Activated CD4-positive, alpha-beta T cell treated with anti-CD3 and anti-CD28 coated beads, Interleukin-2, amount 10 ng/mL, durations not matched to agents 7 days and 5 days (primary cell): ENCODE measurements around the gene SPATA2L. TPM values are rescaled to one million over a fixed set of nuclear protein-coding genes. Genes with fewer than 3 reads are reported as not detected.
"Not testable (repeated sequence)": the region's sequence is repeated elsewhere in the genome, so short reads cannot be mapped to it uniquely, and the experiment has no call there.

Experiments
- CTCF ChIA-PET: fragments of 350-600 bp; sonication (Branson Sonifier 250); formaldehyde crosslinking; loops from one replicate; lab custom pipeline; 2021; ENCODE audit warnings: antibody characterized with exemption; lab: Charles Lee
- POLR2A ChIA-PET: fragments of 350-600 bp; sonication (Branson Sonifier 250); formaldehyde crosslinking; loops from one replicate; lab custom pipeline; 2021; ENCODE audit warnings: antibody characterized with exemption; lab: Charles Lee
- DNase-seq: peaks from one replicate; pipeline ENCODE4 v3.0.0-alpha.2; 2020
- H3K27ac Mint-ChIP-seq: one replicate; pipeline ENCODE4 v1.8.0; 2021; ENCODE audit warnings: mild to moderate bottlenecking, moderate library complexity, mixed read lengths
- H3K27me3 Mint-ChIP-seq: one replicate; pipeline ENCODE4 v1.8.0; 2021; ENCODE audit warnings: mixed read lengths
- H3K36me3 Mint-ChIP-seq: one replicate; pipeline ENCODE4 v1.8.0; 2021; ENCODE audit warnings: low read depth, mixed read lengths
- H3K4me1 Mint-ChIP-seq: one replicate; pipeline ENCODE4 v1.8.0; 2021; ENCODE audit warnings: mixed read lengths
- H3K4me3 Mint-ChIP-seq: one replicate; pipeline ENCODE4 v1.8.0; 2021; ENCODE audit warnings: mild to moderate bottlenecking, moderate library complexity, mixed read lengths
- H3K9me3 Mint-ChIP-seq: one replicate; pipeline ENCODE4 v1.8.0; 2021; ENCODE audit warnings: mixed read lengths
- total RNA-seq, 2 experiments: library from RNA; stranded (reverse); gene quantifications; one replicate each; pipeline ENCODE4 v1.2.3, GENCODE V29; 2021

SPATA2L gene
- total RNA-seq, 2 experiments from 2014 or later, result 5.3 to 8.0 TPM

DNA sequence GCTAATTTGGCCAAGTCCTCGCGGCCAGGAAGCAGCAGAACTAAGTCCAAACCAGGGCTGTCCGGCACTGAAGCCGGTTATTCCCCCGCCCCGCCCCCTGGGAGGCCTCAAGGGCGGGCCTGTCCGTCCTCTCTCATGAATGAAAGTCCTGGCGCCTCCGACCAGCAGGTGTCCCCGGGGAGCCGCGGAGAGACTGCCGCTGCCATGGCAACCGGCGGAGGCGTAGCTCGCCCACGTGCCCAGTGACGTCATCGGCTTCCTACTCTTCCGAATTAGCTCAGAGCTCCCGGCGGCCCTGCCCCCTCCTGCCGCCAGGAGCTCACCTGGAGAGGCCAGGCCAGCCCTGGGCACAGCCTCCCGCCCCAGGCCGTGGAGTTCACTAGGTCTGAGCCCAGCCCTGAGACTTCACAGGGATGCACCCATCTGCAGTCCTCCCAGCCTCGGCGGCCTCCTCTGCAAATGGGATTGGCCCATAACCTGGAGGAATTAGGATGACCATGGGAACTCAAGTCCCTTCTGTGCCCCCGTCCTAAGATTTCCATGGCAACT, 1.3 kb downstream of the SPATA2L start:
- no peaks in the 10 kb centered on the region for H3K9me3 Mint-ChIP-seq
- H3K4me3 Mint-ChIP-seq, result peak overlapping the region; percentile 74
- peak; percentile 96 for DNase-seq
- peak overlapping the region; percentile 78 for H3K27ac Mint-ChIP-seq
- no peaks in the 10 kb centered on the region for H3K27me3 Mint-ChIP-seq
- peaks cover 2% of the 10 kb centered on the region for H3K36me3 Mint-ChIP-seq
- ChIA-PET CTCF (interaction anchor here (0.6 to 3.7 kb wide), 37 partner anchors 9 to 333 kb away, joined by 3 to 38 read pairs (median 6); partner anchors contain the start of genes CDK10, CHMP1A, MC1R and SPATA33), POLR2A (no interaction called here)
- peaks cover 31% of the 10 kb centered on the region for H3K4me1 Mint-ChIP-seq

DNA sequence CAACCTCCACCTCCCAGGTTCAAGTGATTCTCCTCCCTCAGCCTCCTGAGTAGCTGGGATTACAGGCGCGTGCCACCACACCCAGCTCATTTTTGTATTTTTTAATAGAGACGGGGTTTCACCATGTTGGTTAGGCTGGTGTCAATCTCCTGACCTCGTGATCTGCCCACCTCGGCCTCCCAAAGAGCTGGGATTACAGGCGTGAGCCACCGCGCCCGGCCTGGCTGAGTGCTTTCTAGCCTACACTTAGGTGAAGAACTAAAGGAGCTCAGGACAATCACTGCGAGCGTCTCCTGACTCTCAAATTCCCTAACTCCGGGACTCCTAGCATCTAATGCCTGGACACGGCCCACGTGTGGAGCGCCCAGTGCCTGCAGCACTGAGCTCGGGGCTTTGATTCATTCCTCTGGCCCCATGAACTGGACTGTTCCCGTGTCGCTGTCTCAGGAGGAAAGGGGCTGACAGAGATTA, 1.8 kb downstream of the SPATA2L start:
- POLR2A ChIA-PET, result not testable (repeated sequence)

DNA sequence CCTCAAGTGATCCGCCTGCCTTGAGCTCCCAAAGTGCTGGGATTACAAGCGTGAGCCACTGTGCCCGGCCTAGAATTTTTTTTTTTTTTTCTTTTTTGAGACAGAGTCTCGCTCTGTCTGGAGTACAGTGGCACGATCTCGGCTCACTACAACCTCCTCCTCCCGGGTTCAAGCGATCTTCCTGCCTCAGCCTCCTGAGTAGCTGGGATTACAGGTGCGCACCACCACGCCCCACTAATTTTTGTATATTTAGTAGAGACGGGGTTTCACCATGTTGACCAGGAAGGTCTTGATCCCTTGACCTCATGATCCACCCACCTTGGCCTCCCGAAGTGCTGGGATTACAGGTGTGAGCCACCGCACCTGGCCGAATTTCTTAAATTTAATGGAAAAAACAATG, 2.8 kb downstream of the SPATA2L start:
- not testable (repeated sequence) for H3K36me3 Mint-ChIP-seq, H3K4me3 Mint-ChIP-seq, H3K27ac Mint-ChIP-seq

More for the DNA sequence above, 1.8 kb downstream of the SPATA2L start:
- CTCF ChIA-PET, result interaction anchor here (0.6 to 3.7 kb wide), 32 partner anchors 8 to 321 kb away, joined by 3 to 38 read pairs (median 6); partner anchors contain the start of genes CDK10, CHMP1A, MC1R and SPATA33
- H3K9me3 Mint-ChIP-seq, H3K27me3 Mint-ChIP-seq, H3K27ac Mint-ChIP-seq, DNase-seq, H3K36me3 Mint-ChIP-seq: not testable (repeated sequence)
- Mint-ChIP-seq H3K4me1 (peaks cover 31% of the 10 kb centered on the region), H3K4me3 (peak overlapping the region; percentile 74)

DNA sequence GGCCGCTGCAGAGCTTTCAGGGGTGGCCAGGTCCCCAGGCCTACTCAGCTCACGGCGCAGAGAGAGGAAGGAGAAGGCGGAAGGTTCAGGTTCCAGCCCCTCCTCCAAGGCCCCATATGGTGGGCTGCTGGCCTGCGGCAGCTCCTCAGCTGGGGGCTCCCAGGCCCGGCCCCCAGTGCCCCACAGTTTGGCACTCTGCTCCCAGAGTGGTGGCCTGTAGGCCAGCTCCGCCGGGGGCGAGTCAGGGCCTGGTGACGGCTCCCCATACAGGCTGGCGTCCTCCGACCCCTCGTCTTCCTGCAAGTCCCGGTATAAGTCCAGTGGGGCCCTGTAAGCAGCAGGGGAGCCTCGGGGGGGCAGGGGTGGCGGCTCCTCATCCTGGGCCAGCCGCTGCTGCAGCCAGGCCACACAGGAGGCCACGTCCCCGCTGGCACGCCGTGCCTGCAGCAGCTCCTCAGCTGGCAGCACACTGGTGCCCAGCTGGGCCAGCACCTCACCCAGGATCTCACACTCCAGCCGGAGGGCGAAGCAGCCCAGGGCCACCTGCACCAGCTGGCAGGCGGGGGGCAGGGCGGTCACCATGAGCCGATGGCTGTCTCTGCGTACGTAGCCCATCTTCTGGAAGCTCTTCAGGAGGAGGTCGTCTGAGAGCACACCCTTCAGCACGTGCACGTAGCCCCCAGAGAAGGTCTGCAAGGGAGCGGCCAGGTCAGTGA, 3.7 kb downstream of the SPATA2L start:
- peaks cover 31% of the 10 kb centered on the region for H3K4me1 Mint-ChIP-seq
- H3K36me3 Mint-ChIP-seq, result peaks cover 7% of the 10 kb centered on the region
- POLR2A ChIA-PET, result no interaction called here
- H3K27me3 Mint-ChIP-seq, result no peaks in the 10 kb centered on the region
- CTCF ChIA-PET, result interaction anchor here (0.6 to 3.7 kb wide), 7 partner anchors 8 to 242 kb away, joined by 3 to 22 read pairs (median 5); no protein-coding TSS in a partner anchor
- no peak overlapping the region for H3K4me3 Mint-ChIP-seq
- no peak for DNase-seq
- no peak overlapping the region for H3K27ac Mint-ChIP-seq
- no peaks in the 10 kb centered on the region for H3K9me3 Mint-ChIP-seq

More for the DNA sequence above, 2.8 kb downstream of the SPATA2L start:
- DNase-seq, H3K27me3 Mint-ChIP-seq, POLR2A ChIA-PET, H3K9me3 Mint-ChIP-seq: not testable (repeated sequence)
- H3K4me1 Mint-ChIP-seq, result peaks cover 31% of the 10 kb centered on the region
- CTCF ChIA-PET, result interaction anchor here (0.6 to 3.7 kb wide), 8 partner anchors 10 to 241 kb away, joined by 3 to 22 read pairs (median 6); partner anchors contain the start of gene TCF25

DNA sequence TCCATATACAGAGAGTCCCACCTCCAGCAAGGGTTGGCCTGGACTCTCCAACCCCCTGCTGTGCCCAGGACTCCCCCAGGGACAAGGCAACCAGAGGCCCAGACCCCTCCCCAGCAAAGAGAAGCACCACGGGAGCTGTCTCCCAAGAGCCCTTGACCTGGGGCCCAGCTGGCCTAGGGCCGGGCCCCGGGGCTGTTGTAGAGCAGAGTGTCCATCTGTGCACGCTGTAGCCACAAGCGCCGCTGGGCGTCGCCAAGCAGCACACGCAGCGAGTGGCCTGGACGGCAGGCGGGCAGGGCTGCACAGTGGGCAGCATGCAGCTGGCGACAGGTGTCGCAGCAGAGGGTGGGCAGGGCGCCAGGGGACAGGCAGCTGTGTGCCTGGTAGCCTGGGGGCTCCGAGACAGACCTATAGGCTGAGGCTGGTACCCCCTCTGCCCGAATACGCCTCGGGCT, 4.3 kb downstream of the SPATA2L start:
- no peak overlapping the region for H3K4me3 Mint-ChIP-seq
- DNase-seq, result no peak
- peaks cover 26% of the 10 kb centered on the region for H3K4me1 Mint-ChIP-seq
- H3K36me3 Mint-ChIP-seq, result peaks cover 7% of the 10 kb centered on the region
- H3K27me3 Mint-ChIP-seq, result no peaks in the 10 kb centered on the region
- no peak overlapping the region for H3K27ac Mint-ChIP-seq
- CTCF ChIA-PET, result interaction anchor here (1.1 to 1.7 kb wide), 3 partner anchors 9 to 164 kb away, joined by 5 to 7 read pairs (median 5); no protein-coding TSS in a partner anchor
- no peaks in the 10 kb centered on the region for H3K9me3 Mint-ChIP-seq
- POLR2A ChIA-PET, result no interaction called here

DNA sequence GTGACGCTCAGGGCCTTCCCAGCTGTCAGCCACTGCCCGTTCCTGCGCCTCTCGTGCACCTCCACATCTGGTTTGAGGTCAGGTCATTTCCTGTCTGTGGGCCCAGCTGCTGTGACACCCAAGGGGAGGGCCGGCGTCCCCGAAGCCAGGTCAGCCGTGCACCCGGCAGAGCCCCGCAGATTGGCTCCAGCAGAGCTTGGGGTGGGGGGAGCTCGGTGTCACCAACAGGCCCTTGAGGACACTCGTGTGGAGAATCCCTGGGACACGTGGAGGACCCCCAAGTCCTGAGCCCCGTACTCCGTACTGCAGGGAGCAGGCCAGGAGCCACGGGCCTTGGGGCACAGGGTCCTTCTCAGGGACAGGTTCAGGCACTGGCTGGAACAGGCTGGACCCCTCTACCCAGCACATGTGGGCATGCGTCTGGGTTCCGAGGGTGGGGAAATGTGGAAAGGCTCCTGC, 4.8 kb downstream of the SPATA2L start:
- no peak for DNase-seq
- H3K4me3 Mint-ChIP-seq, result no peak overlapping the region
- H3K36me3 Mint-ChIP-seq, result peaks cover 7% of the 10 kb centered on the region
- H3K27ac Mint-ChIP-seq, result peak overlapping the region; percentile 25
- no peaks in the 10 kb centered on the region for H3K9me3 Mint-ChIP-seq
- peaks cover 23% of the 10 kb centered on the region for H3K4me1 Mint-ChIP-seq
- no peaks in the 10 kb centered on the region for H3K27me3 Mint-ChIP-seq
- CTCF ChIA-PET, result interaction anchor here (0.7 to 2.0 kb wide), 3 partner anchors 9 to 167 kb away, joined by 3 to 5 read pairs (median 4); no protein-coding TSS in a partner anchor
- POLR2A ChIA-PET, result no interaction called here

DNA sequence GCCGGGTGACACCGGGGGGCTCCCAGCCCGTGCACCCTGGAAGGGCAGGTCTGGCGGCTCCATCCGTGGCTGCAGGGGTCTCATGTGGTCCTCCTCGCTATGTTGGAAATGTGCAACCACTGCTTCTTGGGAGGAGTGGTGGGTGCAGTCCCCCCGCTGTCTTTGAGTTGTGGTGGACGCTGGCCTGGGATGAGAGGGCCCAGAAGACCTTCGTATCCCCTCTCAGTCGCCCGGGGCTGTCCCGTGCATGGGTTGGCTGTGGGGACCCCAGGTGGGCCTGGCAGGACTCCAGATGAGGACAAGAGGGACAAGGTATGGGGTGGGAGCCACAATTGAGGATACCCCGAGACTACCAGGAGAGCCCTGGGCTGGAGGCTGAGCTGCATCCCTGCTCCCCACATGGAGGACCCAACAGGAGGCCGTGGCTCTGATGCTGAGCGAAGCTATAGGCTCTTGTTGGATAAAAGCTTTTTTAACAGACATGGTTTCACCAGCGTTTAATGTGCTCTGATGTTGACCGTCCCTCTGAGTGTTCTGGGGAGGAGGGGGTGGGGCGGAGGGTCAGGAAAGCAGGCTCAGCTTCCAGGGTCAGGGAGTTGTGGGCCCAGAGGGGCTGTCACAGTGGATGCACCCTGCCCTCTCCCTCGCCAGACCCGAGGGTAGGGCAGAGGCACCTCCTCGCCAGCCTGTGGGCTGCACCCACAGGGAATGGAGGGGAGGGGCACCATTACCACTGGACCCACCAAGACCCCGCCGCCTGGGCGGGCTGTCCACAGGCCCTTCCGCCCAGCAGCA, 5.4 kb downstream of the SPATA2L start:
- H3K4me3 Mint-ChIP-seq, result no peak overlapping the region
- no peaks in the 10 kb centered on the region for H3K27me3 Mint-ChIP-seq
- H3K9me3 Mint-ChIP-seq, result no peaks in the 10 kb centered on the region
- ChIA-PET CTCF (interaction anchor here (0.7 to 2.0 kb wide), 4 partner anchors 10 to 168 kb away, joined by 3 to 5 read pairs (median 4); no protein-coding TSS in a partner anchor), POLR2A (no interaction called here)
- DNase-seq, result no peak
- H3K27ac Mint-ChIP-seq, result peak overlapping the region; percentile 25
- H3K4me1 Mint-ChIP-seq, result peaks cover 23% of the 10 kb centered on the region
- H3K36me3 Mint-ChIP-seq, result peaks cover 7% of the 10 kb centered on the region

DNA sequence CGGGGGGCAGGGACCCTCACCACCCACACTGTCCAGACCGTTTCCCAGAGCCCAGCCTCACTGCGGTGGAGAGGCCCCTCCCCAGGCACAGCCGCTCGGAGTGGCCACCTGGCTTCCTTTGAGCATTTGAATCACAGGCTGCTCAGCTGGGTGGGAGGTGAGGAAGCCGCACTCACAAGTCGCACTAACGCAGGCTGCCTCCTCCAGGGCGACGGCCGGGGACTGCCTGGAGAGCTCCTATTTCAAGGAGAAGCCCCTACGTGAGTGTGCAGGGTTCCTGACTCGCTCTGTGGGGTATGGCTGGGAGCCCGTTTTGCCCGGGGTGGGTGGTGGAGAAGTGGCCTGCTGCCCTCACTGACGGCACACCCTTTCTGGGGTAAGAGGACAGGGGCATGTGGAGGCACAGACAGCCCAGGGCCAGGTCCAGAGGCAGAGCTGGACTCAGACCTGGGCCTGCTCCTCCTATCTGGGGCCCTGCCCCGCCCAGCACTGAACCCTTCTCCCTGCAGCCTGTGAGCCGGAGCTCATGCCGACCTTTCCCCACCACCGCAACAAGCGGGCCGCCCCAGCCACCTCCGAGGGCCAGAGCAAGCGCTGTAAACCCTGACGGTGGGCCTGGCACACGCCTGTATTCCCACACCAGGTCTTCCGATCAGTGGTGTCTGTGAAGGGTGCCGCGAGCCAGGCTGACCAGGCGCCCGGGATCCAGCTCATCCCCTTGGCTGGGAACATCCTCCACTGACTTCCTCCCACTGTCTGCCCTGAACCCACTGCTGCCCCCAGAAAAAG, 6.2 kb downstream of the SPATA2L start:
- no peaks in the 10 kb centered on the region for H3K9me3 Mint-ChIP-seq
- H3K27ac Mint-ChIP-seq, result no peak overlapping the region
- no peaks in the 10 kb centered on the region for H3K27me3 Mint-ChIP-seq
- H3K4me3 Mint-ChIP-seq, result no peak overlapping the region
- peaks cover 25% of the 10 kb centered on the region for H3K4me1 Mint-ChIP-seq
- POLR2A ChIA-PET, result no interaction called here
- CTCF ChIA-PET, result interaction anchor here (1.0 to 2.0 kb wide), 3 partner anchors 115 to 168 kb away, joined by 3 to 4 read pairs (median 4); no protein-coding TSS in a partner anchor
- no peak for DNase-seq
- peaks cover 9% of the 10 kb centered on the region for H3K36me3 Mint-ChIP-seq

DNA sequence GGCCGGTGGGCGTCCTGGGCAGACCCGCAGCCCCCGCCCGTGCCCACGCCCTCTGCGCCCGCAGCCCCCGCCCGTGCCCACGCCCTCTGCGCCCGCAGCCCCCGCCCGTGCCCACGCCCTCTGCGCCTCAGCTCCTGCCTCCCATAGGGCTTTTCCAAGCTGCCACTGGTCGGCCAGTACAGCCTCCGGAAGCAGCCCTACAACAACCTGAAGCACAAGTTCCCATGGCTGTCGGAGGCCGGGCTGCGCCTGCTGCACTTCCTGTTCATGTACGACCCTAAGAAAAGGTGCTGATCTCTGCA, 6.8 kb downstream of the SPATA2L start:
- H3K9me3 Mint-ChIP-seq, H3K4me3 Mint-ChIP-seq, DNase-seq, H3K27ac Mint-ChIP-seq, POLR2A ChIA-PET, H3K27me3 Mint-ChIP-seq: not testable (repeated sequence)
- CTCF ChIA-PET, result interaction anchor here (1.2 to 2.0 kb wide), 2 partner anchors 167 to 169 kb away, joined by 4 read pairs; no protein-coding TSS in a partner anchor
- peaks cover 23% of the 10 kb centered on the region for H3K4me1 Mint-ChIP-seq
- peaks cover 12% of the 10 kb centered on the region for H3K36me3 Mint-ChIP-seq

DNA sequence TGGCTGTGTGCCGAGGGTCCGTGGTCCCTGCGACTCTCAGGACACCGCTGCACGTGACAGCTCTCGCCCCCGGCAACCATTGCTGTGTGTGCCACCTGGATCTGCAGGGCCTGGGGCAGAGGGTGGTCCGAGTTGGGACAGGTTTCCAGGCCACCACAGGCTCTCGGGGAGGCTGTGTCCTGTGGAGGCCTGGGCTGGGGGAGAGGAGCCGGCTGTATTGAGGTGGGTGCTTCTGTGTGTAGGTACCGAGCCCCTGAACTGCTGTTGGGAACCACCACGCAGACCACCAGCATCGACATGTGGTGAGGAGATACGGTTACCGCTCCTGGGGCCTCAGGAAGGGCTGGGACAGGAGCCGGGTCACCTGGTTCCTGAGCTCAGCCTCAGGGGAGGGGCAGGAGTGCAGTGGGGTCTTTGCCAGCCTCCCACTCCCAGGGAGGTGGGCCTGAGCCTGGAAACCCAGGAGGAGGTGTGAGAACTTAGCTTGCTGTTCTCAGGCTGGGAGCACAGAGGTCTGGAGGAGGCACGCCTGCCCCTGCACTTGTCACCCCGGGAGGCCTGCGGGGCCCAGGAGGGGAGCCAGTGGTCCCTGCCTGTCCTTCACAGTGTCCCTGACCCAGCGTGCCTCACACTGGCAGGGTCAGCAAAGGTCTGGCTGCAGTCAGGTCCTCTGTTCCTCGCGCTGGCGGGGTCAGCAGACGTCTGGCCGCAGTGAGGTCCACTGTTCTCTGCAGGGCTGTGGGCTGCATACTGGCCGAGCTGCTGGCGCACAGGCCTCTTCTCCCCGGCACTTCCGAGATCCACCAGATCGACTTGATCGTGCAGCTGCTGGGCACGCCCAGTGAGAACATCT, 7.3 kb downstream of the SPATA2L start:
- no peaks in the 10 kb centered on the region for H3K27me3 Mint-ChIP-seq
- CTCF ChIA-PET, result interaction anchor here (0.6 to 1.2 kb wide), 3 partner anchors 164 to 167 kb away, joined by 3 to 4 read pairs (median 3); no protein-coding TSS in a partner anchor
- POLR2A ChIA-PET, result no interaction called here

DNA sequence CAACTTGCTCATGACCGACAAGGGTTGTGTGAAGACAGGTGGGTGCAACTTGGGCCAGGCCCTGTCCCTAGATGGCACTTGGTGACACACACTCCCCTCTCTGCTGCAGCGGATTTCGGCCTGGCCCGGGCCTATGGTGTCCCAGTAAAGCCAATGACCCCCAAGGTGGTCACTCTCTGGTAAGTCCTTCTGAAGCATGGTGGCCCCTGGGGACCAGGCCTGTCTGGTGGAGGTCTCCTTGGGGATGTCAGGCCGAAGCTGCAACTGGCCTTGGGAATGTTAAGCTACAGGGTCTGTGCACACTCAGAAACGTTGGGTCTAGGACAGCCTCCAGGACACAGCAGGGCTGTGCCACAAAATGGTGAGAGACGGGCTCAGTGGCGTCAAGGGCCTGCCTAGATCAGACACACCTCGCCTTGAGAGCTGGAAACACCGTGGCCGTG, 8.2 kb downstream of the SPATA2L start:
- peaks cover 10% of the 10 kb centered on the region for H3K36me3 Mint-ChIP-seq
- H3K4me1 Mint-ChIP-seq, result peaks cover 20% of the 10 kb centered on the region
- ChIA-PET CTCF (interaction anchor here (0.6 to 0.9 kb wide), 3 partner anchors 165 to 168 kb away, joined by 3 to 8 read pairs (median 3); no protein-coding TSS in a partner anchor), POLR2A (no interaction called here)
- H3K27ac Mint-ChIP-seq, result peak overlapping the region; percentile 9
- no peak overlapping the region for H3K4me3 Mint-ChIP-seq
- no peaks in the 10 kb centered on the region for H3K27me3 Mint-ChIP-seq
- H3K9me3 Mint-ChIP-seq, result no peaks in the 10 kb centered on the region
- DNase-seq, result no peak

More for the DNA sequence above, 7.3 kb downstream of the SPATA2L start:
- Mint-ChIP-seq H3K9me3 (no peaks in the 10 kb centered on the region), H3K4me1 (peaks cover 21% of the 10 kb centered on the region), H3K27ac (no peak overlapping the region), H3K4me3 (no peak overlapping the region), H3K36me3 (peaks cover 12% of the 10 kb centered on the region)
- no peak for DNase-seq
